ENCODE results near the gene ZCCHC14. TPM values are rescaled to one million over a fixed set of nuclear protein-coding genes. Genes with fewer than 3 reads are reported as not detected.

ZCCHC14 gene
- total and polyA plus RNA-seq, 2 of the 13 experiments (the other 11 are each of a cell fraction or from before 2014, with no cell fraction given), result 12.4 to 12.5 TPM

GRCh38 chr16:87506423-87507350 is 13.9 kb upstream of the ZCCHC14 start (continued):
- TF ChIP-seq FLYWCH1 (CRISPR knock-in tag; IDR thresholded peaks at IDR 0.05) (no peak), MAZ (IDR thresholded peaks at IDR 0.05; ENCODE audit: borderline replicate concordance, low read depth, low read length) (no peak), MAZ (CRISPR knock-in tag; IDR thresholded peaks at IDR 0.05; ENCODE audit: low read depth) (0 out of 2 replicates have a peak, but pooled peaks have one; percentile 14), TBX3 (IDR thresholded peaks at IDR 0.05; ENCODE audit: borderline replicate concordance) (no peak), TCF7 (IDR thresholded peaks at IDR 0.05; ENCODE audit: low read depth) (peak; percentile 28; the same call in 1 of the 2 replicates), EZH2 (conservative IDR thresholded peaks at IDR 0.05; ENCODE audit: low read depth, low read length) (no peak; the same call in 1 of the 2 replicates), FOXP1 (IDR thresholded peaks at IDR 0.05) (no peak), FOXP1 (CRISPR knock-in tag; IDR thresholded peaks at IDR 0.05) (0 out of 2 replicates have a peak, but pooled peaks have one; percentile 7), KLF9 (CRISPR knock-in tag; IDR thresholded peaks at IDR 0.05; ENCODE audit: low read depth) (no peak), EHMT2 (IDR thresholded peaks at IDR 0.05; ENCODE audit: borderline replicate concordance, low read depth, low read length) (no peak), RAD51 (IDR thresholded peaks at IDR 0.05; ENCODE audit: borderline replicate concordance) (no peak), CBX5 (CRISPR knock-in tag; IDR thresholded peaks at IDR 0.05; ENCODE audit: borderline replicate concordance) (0 out of 2 replicates have a peak, but pooled peaks have one; percentile 20), KIAA2018 (CRISPR knock-in tag; IDR thresholded peaks at IDR 0.05; ENCODE audit: borderline replicate concordance) (no peak)
- TF ChIP-seq, protein P1, sequence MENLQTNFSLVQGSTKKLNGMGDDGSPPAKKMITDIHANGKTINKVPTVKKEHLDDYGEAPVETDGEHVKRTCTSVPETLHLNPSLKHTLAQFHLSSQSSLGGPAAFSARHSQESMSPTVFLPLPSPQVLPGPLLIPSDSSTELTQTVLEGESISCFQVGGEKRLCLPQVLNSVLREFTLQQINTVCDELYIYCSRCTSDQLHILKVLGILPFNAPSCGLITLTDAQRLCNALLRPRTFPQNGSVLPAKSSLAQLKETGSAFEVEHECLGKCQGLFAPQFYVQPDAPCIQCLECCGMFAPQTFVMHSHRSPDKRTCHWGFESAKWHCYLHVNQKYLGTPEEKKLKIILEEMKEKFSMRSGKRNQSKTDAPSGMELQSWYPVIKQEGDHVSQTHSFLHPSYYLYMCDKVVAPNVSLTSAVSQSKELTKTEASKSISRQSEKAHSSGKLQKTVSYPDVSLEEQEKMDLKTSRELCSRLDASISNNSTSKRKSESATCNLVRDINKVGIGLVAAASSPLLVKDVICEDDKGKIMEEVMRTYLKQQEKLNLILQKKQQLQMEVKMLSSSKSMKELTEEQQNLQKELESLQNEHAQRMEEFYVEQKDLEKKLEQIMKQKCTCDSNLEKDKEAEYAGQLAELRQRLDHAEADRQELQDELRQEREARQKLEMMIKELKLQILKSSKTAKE (CRISPR knock-in tag; IDR thresholded peaks at IDR 0.05; ENCODE audit: borderline replicate concordance), result 0 out of 2 replicates have a peak, but pooled peaks have one; percentile 23
- TF ChIP-seq, protein P2, sequence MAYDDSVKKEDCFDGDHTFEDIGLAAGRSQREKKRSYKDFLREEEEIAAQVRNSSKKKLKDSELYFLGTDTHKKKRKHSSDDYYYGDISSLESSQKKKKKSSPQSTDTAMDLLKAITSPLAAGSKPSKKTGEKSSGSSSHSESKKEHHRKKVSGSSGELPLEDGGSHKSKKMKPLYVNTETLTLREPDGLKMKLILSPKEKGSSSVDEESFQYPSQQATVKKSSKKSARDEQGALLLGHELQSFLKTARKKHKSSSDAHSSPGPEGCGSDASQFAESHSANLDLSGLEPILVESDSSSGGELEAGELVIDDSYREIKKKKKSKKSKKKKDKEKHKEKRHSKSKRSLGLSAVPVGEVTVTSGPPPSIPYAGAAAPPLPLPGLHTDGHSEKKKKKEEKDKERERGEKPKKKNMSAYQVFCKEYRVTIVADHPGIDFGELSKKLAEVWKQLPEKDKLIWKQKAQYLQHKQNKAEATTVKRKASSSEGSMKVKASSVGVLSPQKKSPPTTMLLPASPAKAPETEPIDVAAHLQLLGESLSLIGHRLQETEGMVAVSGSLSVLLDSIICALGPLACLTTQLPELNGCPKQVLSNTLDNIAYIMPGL (CRISPR knock-in tag; IDR thresholded peaks at IDR 0.05; ENCODE audit: borderline replicate concordance in 1 of 2, low read depth in 1 of 2), result no peak
- TF ChIP-seq, protein P3, sequence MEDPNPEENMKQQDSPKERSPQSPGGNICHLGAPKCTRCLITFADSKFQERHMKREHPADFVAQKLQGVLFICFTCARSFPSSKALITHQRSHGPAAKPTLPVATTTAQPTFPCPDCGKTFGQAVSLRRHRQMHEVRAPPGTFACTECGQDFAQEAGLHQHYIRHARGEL (CRISPR knock-in tag; IDR thresholded peaks at IDR 0.05), result no peak

Data from HepG2 (cell line).